Stimulated activated CD4-positive, alpha-beta T cell treated with anti-CD3 and anti-CD28 coated beads, Interleukin-2, amount 100 ng/mL, for 24 hours (primary cell): ENCODE results near the gene TRIM4.
"Not testable (repeated sequence)": the region's sequence is repeated elsewhere in the genome, so short reads cannot be mapped to it uniquely, and the experiment has no call there.

Experiments used
- DNase-seq, 2 donors: peaks; one replicate each; pipeline ENCODE4 v3.0.0-alpha.2; 2020

Gene TRIM4

GRCh38 chr7:99918959-99919813 lies at the start of gene TRIM4:
TRIM4 (minus strand) TSS chr7:99919530; CDS start chr7:99919401, 129 bp downstream.
- DNase-seq, result peak; percentile 91 to 93

GRCh38 chr7:99958564-99959227 lies 39.4 kb upstream of the TRIM4 start:
- DNase-seq, result no peak

- no peak for DNase-seq
These were observed 35.9 kb upstream of the TRIM4 start for GRCh38 chr7:99955247-99955646.

GRCh38 chr7:99954643-99955042 lies 35.3 kb upstream of the TRIM4 start:
- not testable (repeated sequence) for DNase-seq

- no peak for DNase-seq
These were observed 34.3 kb upstream of the TRIM4 start for GRCh38 chr7:99953649-99954048.

GRCh38 chr7:99952649-99953048 lies 33.3 kb upstream of the TRIM4 start:
- not testable (repeated sequence) for DNase-seq

GRCh38 chr7:99950819-99951218 lies 31.5 kb upstream of the TRIM4 start:
- not testable (repeated sequence) for DNase-seq

GRCh38 chr7:99949645-99950228 lies 30.4 kb upstream of the TRIM4 start:
- DNase-seq, result no peak

- no peak for DNase-seq
These were observed 28.3 kb upstream of the TRIM4 start for GRCh38 chr7:99947608-99948007.

- no peak for DNase-seq
These were observed 25.3 kb upstream of the TRIM4 start for GRCh38 chr7:99944497-99945070.

- DNase-seq, result no peak
These were observed 24.5 kb upstream of the TRIM4 start for GRCh38 chr7:99943641-99944496.

- no peak for DNase-seq
These were observed 19.0 kb upstream of the TRIM4 start for GRCh38 chr7:99938296-99938695.

GRCh38 chr7:99935009-99935408 lies 15.7 kb upstream of the TRIM4 start:
- DNase-seq, result not testable (repeated sequence)

GRCh38 chr7:99930376-99930775 lies 11.0 kb upstream of the TRIM4 start:
- no peak for DNase-seq

- DNase-seq, result no peak
These were observed 10.4 kb upstream of the TRIM4 start for GRCh38 chr7:99929730-99930053.

GRCh38 chr7:99928994-99929729 lies 9.8 kb upstream of the TRIM4 start, which contains the start of gene GJC3:
GJC3 (minus strand) TSS chr7:99929620; CDS start chr7:99929620, 0 bp downstream.
- DNase-seq, result peak; percentile 38 to 52

- no peak for DNase-seq
These were observed 8.9 kb upstream of the TRIM4 start for GRCh38 chr7:99928188-99928587.

- no peak for DNase-seq
These were observed 8.2 kb upstream of the TRIM4 start for GRCh38 chr7:99927536-99927935.

GRCh38 chr7:99926321-99926720 lies 7.0 kb upstream of the TRIM4 start:
- no peak for DNase-seq

GRCh38 chr7:99923200-99923599 lies 3.9 kb upstream of the TRIM4 start:
- DNase-seq, result no peak

GRCh38 chr7:99920149-99920548 lies 819 bp upstream of the TRIM4 start:
- no peak for DNase-seq

GRCh38 chr7:99919814-99920112 lies 433 bp upstream of the TRIM4 start:
- no peak for DNase-seq
